Measurements from ENCODE around the gene KATNAL1. TPM values are rescaled to one million over a fixed set of nuclear protein-coding genes. Genes with fewer than 3 reads are reported as not detected.
"Not testable (repeated sequence)": the region's sequence is repeated elsewhere in the genome, so short reads cannot be mapped to it uniquely, and the experiment has no call there.

KATNAL1 gene
- total RNA-seq, 1 donor from 2014 or later: 51.4 TPM

DNA sequence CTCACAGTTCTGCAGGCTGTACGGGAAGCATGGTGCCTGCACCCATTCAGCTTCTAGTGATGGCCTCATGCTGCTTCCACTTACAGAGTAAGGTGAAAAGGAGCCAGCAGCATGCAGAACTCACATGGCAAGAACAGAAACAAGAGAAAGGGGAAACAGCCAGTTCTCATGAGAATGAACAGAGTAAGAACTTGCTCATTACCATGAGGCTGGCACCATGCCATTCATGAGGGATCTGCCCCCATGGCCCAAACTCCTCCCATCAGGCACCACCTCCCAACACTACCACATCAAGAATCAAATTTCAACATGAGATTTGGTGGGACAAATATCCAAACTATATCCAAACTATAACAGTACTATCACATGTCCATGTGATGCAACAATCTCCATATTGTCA, 72.1 kb downstream of the KATNAL1 start:
- no peak for FAIRE-seq
- DNase-seq (ENCODE audit: low spot score in 2 of 2): no peak

DNA sequence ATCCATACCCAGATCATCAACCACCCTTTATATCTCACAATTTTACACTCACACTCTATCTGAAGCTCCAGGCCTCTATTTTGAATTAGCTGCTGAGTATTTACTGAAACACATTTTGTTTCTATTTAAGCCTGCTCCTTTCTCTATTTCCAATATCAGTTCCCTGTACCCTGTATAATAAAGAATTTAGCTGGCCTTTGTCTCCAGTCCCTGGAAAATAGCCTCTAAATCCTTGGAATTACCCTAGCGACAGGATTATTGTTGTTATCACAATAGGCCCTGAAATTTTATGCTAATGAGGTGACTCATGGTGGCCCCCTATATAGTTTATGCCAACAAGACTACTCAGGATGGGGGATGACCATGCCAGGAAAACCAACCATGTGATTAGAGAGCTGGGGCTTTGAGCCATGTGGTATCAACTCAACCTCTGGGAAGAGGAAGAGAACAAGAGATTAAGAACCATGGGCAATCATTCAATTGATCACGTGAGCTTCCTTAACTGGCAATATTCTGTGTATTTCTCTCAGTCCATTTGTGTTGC, 72.7 kb downstream of the KATNAL1 start:
- no peak for FAIRE-seq
- DNase-seq (ENCODE audit: low spot score in 2 of 2): no peak

DNA sequence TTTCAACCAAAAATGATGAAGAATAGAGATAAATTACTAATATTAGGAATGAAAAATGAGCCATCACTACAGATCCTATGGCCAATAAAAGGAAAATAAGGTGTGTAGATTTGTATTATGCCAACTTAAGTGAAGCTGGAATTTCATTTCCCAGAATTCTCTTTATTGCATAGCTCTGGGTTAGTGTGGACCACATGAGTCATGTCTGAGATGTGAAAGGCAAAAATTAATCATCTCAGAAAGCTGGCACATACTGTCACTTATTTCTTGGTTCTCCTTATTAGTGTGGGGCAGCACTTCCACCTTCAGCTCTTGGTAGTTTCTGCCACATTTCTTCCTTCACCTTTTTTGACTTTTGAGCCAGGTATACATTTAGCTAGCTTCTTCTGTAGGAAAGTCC, 82.6 kb downstream of the KATNAL1 start:
- FAIRE-seq: no peak
- DNase-seq (ENCODE audit: low spot score in 2 of 2): no peak

DNA sequence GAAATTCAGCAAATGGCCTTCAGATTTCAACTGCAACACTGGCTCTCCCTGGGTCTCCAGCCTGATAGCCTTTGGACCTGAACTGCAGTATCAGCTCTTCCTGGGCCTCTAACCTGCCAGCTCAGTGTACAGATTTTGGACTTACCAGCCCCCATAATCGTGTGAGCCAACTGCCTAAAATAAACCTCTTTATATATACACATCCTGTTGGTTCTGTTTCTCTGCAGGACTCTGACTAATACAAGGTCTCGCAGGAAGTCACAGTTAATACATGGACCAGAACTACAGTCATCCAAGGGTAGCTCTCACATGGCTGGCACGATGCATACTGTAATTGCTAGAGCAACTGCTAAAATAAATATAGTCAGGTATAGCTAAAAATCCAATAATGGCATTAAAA, 85.1 kb downstream of the KATNAL1 start:
- DNase-seq (ENCODE audit: low spot score in 2 of 2): no peak
- no peak for FAIRE-seq

DNA sequence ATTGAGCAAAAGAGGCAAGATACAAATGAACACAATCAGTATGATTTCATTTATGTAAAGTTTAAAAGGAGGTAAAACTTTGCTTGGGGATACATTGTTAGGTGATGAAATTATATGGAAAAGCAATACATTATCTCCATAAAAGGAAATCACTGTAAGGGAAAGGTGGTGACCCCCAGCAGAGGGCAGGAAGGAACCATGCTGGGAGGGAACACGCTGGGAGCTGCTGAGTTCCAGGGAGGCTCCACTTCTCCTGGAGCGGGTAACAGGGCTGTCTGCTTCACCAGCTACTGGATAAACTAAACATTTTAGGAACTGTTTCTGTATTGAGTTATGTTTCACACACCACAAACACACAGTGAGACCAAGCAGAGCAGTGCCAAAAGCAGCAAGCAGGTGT, 91.2 kb downstream of the KATNAL1 start:
- no peak for DNase-seq (ENCODE audit: low spot score in 2 of 2)

GRCh38 chr13:30212256-30212655, 95.1 kb downstream of the KATNAL1 start:
- no peak for DNase-seq (ENCODE audit: low spot score in 2 of 2)
- FAIRE-seq: no peak

More for the DNA sequence above, 91.2 kb downstream of the KATNAL1 start:
- no peak for FAIRE-seq

DNA sequence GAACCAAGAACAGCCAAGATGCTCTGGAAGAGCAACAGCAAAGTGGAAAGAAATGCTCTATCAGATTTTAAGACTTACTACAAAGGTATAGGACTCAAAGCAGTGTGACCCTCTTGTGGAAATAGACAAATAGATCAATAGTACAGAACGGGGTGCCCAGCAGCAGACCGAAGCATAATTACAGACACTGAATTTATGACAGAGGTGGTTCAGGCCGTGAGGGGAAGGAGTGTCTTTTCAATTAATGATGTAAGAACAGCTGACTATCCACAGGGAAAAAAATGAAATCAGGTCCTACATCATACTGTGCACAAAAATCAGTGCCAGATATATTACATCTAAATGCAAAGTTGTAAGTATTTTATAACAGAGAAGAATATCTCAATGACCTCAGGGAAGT, 95.6 kb downstream of the KATNAL1 start:
- FAIRE-seq: no peak
- no peak for DNase-seq (ENCODE audit: low spot score in 2 of 2)

- DNase-seq (ENCODE audit: low spot score in 2 of 2) (no peak), FAIRE-seq (no peak)
Observed at GRCh38 chr13:30204564-30204963, 102.8 kb downstream of the KATNAL1 start.

DNA sequence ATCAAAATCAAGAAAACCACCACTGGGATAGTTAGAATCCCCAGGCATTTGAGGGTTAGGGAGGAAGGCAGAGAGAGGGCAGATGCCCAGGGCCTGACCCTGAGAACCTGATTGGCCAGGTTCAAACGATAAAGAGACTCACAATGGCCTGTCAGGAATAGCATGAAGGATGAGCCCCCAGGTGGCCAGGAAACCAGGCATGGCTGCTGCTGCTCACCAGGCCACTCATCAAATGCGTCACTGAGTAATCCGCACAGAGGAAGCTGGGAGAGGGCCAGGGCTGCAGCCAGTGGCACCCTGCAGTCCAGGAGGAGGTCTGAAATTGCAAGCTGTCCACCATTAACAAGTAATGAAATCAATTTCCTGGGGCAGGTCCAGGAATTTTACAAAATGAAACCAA, 111.3 kb downstream of the KATNAL1 start:
- FAIRE-seq (no peak), DNase-seq (ENCODE audit: low spot score in 2 of 2) (no peak)

DNA sequence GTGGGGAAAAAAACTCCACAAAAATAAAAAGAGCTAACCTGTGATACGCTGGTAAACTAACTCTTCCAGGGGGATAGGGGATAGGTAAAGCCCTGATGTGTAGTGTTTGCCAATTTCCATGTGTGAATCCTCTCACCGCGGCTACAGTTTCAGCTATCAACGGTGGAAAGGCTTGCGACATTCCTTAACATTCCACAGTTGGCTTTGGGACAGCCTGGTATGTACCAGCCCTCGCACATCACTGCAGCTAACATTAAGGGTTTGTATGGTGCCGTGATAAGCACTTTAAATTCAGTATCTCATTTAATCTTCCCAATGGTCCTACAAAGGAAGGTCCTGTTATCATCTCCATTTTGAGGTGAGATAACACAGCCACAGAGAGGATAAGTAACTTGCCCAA, 112.4 kb downstream of the KATNAL1 start:
- DNase-seq (ENCODE audit: low spot score in 2 of 2): no peak
- FAIRE-seq: no peak

GRCh38 chr13:30193279-30194234, 113.8 kb downstream of the KATNAL1 start:
- FAIRE-seq: no peak
- no peak for DNase-seq (ENCODE audit: low spot score in 2 of 2)

- DNase-seq (ENCODE audit: low spot score in 2 of 2) (no peak), FAIRE-seq (no peak)
Observed at GRCh38 chr13:30192320-30193093, 114.8 kb downstream of the KATNAL1 start.

- FAIRE-seq (no peak), DNase-seq (ENCODE audit: low spot score in 2 of 2) (no peak)
Observed at GRCh38 chr13:30191491-30192100, 115.8 kb downstream of the KATNAL1 start.

DNA sequence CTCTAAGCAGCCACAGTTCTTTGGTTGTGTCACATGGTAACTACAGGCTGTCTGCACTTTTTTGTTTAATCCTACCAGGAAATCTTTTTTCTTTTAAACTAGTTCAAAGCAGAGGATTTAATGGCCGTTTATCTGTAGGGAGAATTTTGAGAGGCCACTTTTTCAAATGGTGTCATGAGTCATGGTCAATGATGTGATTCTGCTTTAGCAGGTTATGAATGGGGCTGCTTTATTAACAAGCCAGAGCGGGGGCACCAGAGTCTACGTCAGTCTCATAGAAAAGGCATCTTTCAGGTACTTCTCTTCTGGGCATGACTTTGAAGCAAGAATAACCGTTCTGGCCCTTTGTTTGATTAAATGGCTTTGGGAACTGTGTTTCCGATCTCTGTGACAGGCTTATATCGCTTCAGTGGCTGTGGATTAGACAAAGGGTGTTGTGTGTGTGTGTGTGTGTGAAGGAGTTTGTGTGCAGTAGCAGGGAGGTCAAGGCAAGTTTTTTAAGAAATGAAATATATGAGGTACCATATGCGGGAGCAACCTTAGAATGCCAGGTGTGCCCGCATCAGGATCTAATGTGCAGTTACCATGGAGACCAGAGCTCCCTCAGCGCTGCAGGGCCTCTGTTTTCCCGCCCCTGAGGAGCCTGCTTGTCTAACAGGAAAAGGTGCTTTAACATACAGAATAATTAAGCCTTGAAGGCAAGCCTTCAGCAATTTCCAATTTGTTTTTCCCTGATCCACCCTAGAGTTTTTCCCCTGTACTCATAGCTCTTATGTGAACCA, 120.5 kb downstream of the KATNAL1 start:
- FAIRE-seq (no peak), DNase-seq (ENCODE audit: low spot score in 2 of 2) (no peak)

- DNase-seq (ENCODE audit: low spot score in 2 of 2) (no peak), FAIRE-seq (no peak)
Observed at GRCh38 chr13:30181888-30182651, 125.3 kb downstream of the KATNAL1 start.

GRCh38 chr13:30179597-30180276, 127.6 kb downstream of the KATNAL1 start:
- no peak for DNase-seq (ENCODE audit: low spot score in 2 of 2)
- FAIRE-seq: no peak

GRCh38 chr13:30178976-30179375, 128.4 kb downstream of the KATNAL1 start:
- DNase-seq (ENCODE audit: low spot score in 2 of 2) (no peak), FAIRE-seq (no peak)

GRCh38 chr13:30175166-30175565, 132.2 kb downstream of the KATNAL1 start:
- no peak for FAIRE-seq
- no peak for DNase-seq (ENCODE audit: low spot score in 2 of 2)

DNA sequence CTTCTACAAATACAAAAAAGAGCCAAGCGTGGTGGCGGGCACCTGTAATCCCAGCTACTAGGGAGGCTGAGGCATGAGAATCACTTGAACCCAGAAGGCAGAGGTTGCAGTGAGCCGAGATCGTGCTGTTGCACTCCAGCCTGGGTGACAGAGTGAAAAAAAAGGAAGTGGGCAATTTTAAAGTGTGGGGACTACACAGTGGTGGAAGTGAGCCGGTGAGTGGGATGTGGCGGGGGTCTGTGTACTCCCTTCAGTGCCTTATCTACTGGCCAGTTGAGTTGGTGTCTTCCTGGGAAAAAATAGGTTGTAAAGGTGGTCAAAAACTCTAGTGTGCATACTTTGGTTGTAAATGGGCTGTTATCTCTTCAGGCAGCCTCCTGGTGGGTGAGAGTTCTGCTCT, 133.1 kb downstream of the KATNAL1 start:
- not testable (repeated sequence) for FAIRE-seq; DNase-seq (ENCODE audit: low spot score in 2 of 2)

All from frontal cortex (tissue), 4 donors.